BLaER1 (cell line): ENCODE measurements around the gene ZNF205.
"Not testable (repeated sequence)": the region's sequence is repeated elsewhere in the genome, so short reads cannot be mapped to it uniquely, and the experiment has no call there.

Source experiments
- H3K27ac ChIP-seq: shearing (Covaris generic); formaldehyde crosslinking; 2 replicates; pipeline ENCODE4 v1.8.1; 2022
- H3K27me3 ChIP-seq: shearing (Covaris generic); formaldehyde crosslinking; 2 replicates; pipeline ENCODE4 v1.8.1; 2022
- H3K36me3 ChIP-seq: shearing (Covaris generic); formaldehyde crosslinking; 2 replicates; pipeline ENCODE4 v1.8.1; 2022
- H3K4me1 ChIP-seq: shearing (Covaris generic); formaldehyde crosslinking; 2 replicates; pipeline ENCODE4 v1.8.1; 2022
- H3K4me2 ChIP-seq: shearing (Covaris generic); formaldehyde crosslinking; 2 replicates; pipeline ENCODE4 v1.8.1; 2022
- H3K4me3 ChIP-seq: shearing (Covaris generic); formaldehyde crosslinking; 2 replicates; pipeline ENCODE4 v1.8.1; 2022
- H3K9ac ChIP-seq: shearing (Covaris generic); formaldehyde crosslinking; 2 replicates; pipeline ENCODE4 v1.8.1; 2022
- H3K9me3 ChIP-seq: shearing (Covaris generic); formaldehyde crosslinking; 2 replicates; pipeline ENCODE4 v1.8.1; 2022
- H4K20me1 ChIP-seq: shearing (Covaris generic); formaldehyde crosslinking; 2 replicates; pipeline ENCODE4 v1.8.1; 2022
- Cebpa-rat ChIP-seq: shearing (Covaris generic); IDR thresholded peaks from 2 replicates; pipeline ENCODE4 v1.8.1; 2022

The ZNF205 gene

GRCh38 chr16:3073448-3073847 is 38.9 kb upstream of the ZNF205 start:
- H3K4me2 ChIP-seq = peak overlapping the region; percentile 87

GRCh38 chr16:3074860-3075522 is 37.4 kb upstream of the ZNF205 start:
- peaks cover 19% of the 10 kb centered on the region for H3K9me3 ChIP-seq
- TF ChIP-seq Cebpa-rat = peak; percentile 96
- H3K4me3 ChIP-seq = peak overlapping the region; percentile 2; the same call in 1 of the 2 replicates
- peaks cover 86% of the 10 kb centered on the region for H3K4me1 ChIP-seq
- H4K20me1 ChIP-seq = no peaks in the 10 kb centered on the region
- H3K9ac ChIP-seq = peak overlapping the region; percentile 69; the same call in 1 of the 2 replicates
- no peaks in the 10 kb centered on the region for H3K36me3 ChIP-seq
- no peaks in the 10 kb centered on the region for H3K27me3 ChIP-seq
- H3K4me2 ChIP-seq = peak overlapping the region; percentile 87
- peak overlapping the region; percentile 90 for H3K27ac ChIP-seq

More at GRCh38 chr16:3073448-3073847, 38.9 kb upstream of the ZNF205 start:
- H3K4me3 ChIP-seq = no peak overlapping the region
- no peaks in the 10 kb centered on the region for H3K36me3 ChIP-seq
- H3K9ac ChIP-seq = no peak overlapping the region
- no peaks in the 10 kb centered on the region for H3K27me3 ChIP-seq
- peaks cover 9% of the 10 kb centered on the region; the same call in 1 of the 2 replicates for H3K9me3 ChIP-seq
- H4K20me1 ChIP-seq = no peaks in the 10 kb centered on the region
- no peak overlapping the region for H3K27ac ChIP-seq
- no peak for TF ChIP-seq Cebpa-rat
- H3K4me1 ChIP-seq = peaks cover 81% of the 10 kb centered on the region

GRCh38 chr16:3075523-3075915 is 36.9 kb upstream of the ZNF205 start:
- H3K27me3 ChIP-seq = no peaks in the 10 kb centered on the region
- H3K9me3 ChIP-seq = peaks cover 25% of the 10 kb centered on the region
- H3K4me1 ChIP-seq = peaks cover 84% of the 10 kb centered on the region
- peak overlapping the region; percentile 87 for H3K4me2 ChIP-seq
- H3K4me3 ChIP-seq = peak overlapping the region; percentile 2; the same call in 1 of the 2 replicates
- H3K9ac ChIP-seq = peak overlapping the region; percentile 69; the same call in 1 of the 2 replicates
- no peaks in the 10 kb centered on the region for H3K36me3 ChIP-seq
- H3K27ac ChIP-seq = peak overlapping the region; percentile 90
- TF ChIP-seq Cebpa-rat = no peak
- no peaks in the 10 kb centered on the region for H4K20me1 ChIP-seq

GRCh38 chr16:3075946-3076345 is 36.4 kb upstream of the ZNF205 start:
- Histone ChIP-seq H3K9me3 (peaks cover 29% of the 10 kb centered on the region), H3K4me1 (peaks cover 82% of the 10 kb centered on the region), H3K9ac (peak overlapping the region; percentile 48; the same call in 1 of the 2 replicates), H3K4me2 (peak overlapping the region; percentile 87), H3K27ac (peak overlapping the region; percentile 90)
- H3K27me3 ChIP-seq, H4K20me1 ChIP-seq, H3K4me3 ChIP-seq, H3K36me3 ChIP-seq: not testable (repeated sequence)

- Histone ChIP-seq H3K36me3 (no peaks in the 10 kb centered on the region), H3K9ac (peak overlapping the region; percentile 48), H3K27me3 (no peaks in the 10 kb centered on the region), H3K4me3 (peak overlapping the region; percentile 11; the same call in 1 of the 2 replicates), H4K20me1 (no peaks in the 10 kb centered on the region), H3K4me2 (peak overlapping the region; percentile 87), H3K27ac (peak overlapping the region; percentile 90), H3K9me3 (peaks cover 33% of the 10 kb centered on the region), H3K4me1 (peaks cover 80% of the 10 kb centered on the region)
- no peak for TF ChIP-seq Cebpa-rat
These were observed 35.8 kb upstream of the ZNF205 start for GRCh38 chr16:3076577-3076976.

- no peak overlapping the region for H3K4me3 ChIP-seq
- H4K20me1 ChIP-seq = no peaks in the 10 kb centered on the region
- H3K9me3 ChIP-seq = peaks cover 33% of the 10 kb centered on the region
- TF ChIP-seq Cebpa-rat = no peak
- no peak overlapping the region for H3K27ac ChIP-seq
- H3K27me3 ChIP-seq = no peaks in the 10 kb centered on the region
- H3K4me2 ChIP-seq = no peak overlapping the region
- no peak overlapping the region for H3K9ac ChIP-seq
- peaks cover 53% of the 10 kb centered on the region for H3K4me1 ChIP-seq
- no peaks in the 10 kb centered on the region for H3K36me3 ChIP-seq
These were observed 32.4 kb upstream of the ZNF205 start for GRCh38 chr16:3080024-3080423.

- H3K4me2 ChIP-seq, H3K27me3 ChIP-seq, H3K9ac ChIP-seq, H3K4me3 ChIP-seq, H3K27ac ChIP-seq, H3K36me3 ChIP-seq, H4K20me1 ChIP-seq: not testable (repeated sequence)
- Histone ChIP-seq H3K4me1 (peaks cover 53% of the 10 kb centered on the region), H3K9me3 (peaks cover 33% of the 10 kb centered on the region)
These were observed 30.4 kb upstream of the ZNF205 start for GRCh38 chr16:3081957-3082356.

- not testable (repeated sequence) for H3K4me2 ChIP-seq, H3K36me3 ChIP-seq, H3K27ac ChIP-seq, H3K9ac ChIP-seq, H3K4me3 ChIP-seq, H4K20me1 ChIP-seq, H3K27me3 ChIP-seq
- Histone ChIP-seq H3K9me3 (peaks cover 24% of the 10 kb centered on the region), H3K4me1 (peaks cover 53% of the 10 kb centered on the region)
These were observed 29.0 kb upstream of the ZNF205 start for GRCh38 chr16:3083408-3083807.

GRCh38 chr16:3084491-3084890 is 27.9 kb upstream of the ZNF205 start:
- TF ChIP-seq Cebpa-rat = no peak
- Histone ChIP-seq H3K27ac (no peak overlapping the region), H4K20me1 (no peaks in the 10 kb centered on the region)

GRCh38 chr16:3084969-3085670 is 27.3 kb upstream of the ZNF205 start:
- Histone ChIP-seq H3K4me3 (no peak overlapping the region), H4K20me1 (no peaks in the 10 kb centered on the region), H3K9me3 (peaks cover 13% of the 10 kb centered on the region), H3K4me1 (peaks cover 55% of the 10 kb centered on the region), H3K27ac (no peak overlapping the region), H3K36me3 (no peaks in the 10 kb centered on the region), H3K9ac (no peak overlapping the region), H3K27me3 (no peaks in the 10 kb centered on the region), H3K4me2 (0 out of 2 replicates have a peak overlapping the region, but pooled peaks have one; percentile 95)
- TF ChIP-seq Cebpa-rat = no peak

More at GRCh38 chr16:3084491-3084890, 27.9 kb upstream of the ZNF205 start:
- Histone ChIP-seq H3K4me2 (no peak overlapping the region), H3K36me3 (no peaks in the 10 kb centered on the region), H3K27me3 (no peaks in the 10 kb centered on the region), H3K4me3 (no peak overlapping the region), H3K4me1 (peaks cover 55% of the 10 kb centered on the region), H3K9me3 (peaks cover 19% of the 10 kb centered on the region), H3K9ac (no peak overlapping the region)
